Endometrium (tissue), 2 donors: ENCODE results near the gene ARL5A.
A peak's percentile ranks its signal among the peaks of the same experiment; 100 is the strongest.

Experiments used
- FAIRE-seq: peaks from 2 replicates; lab custom pipeline; 2012; peaks lifted over from hg19 to GRCh38; lab: Jason Lieb, UNC
- donor health status: control.
- donor health status: control.

The ARL5A gene

GRCh38 chr2:151840216-151841046 lies 12.2 kb upstream of the ARL5A start:
- FAIRE-seq, result no peak

GRCh38 chr2:151837926-151838325 lies 9.7 kb upstream of the ARL5A start:
- FAIRE-seq, result no peak

GRCh38 chr2:151833984-151834383 lies 5.8 kb upstream of the ARL5A start:
- no peak for FAIRE-seq

DNA sequence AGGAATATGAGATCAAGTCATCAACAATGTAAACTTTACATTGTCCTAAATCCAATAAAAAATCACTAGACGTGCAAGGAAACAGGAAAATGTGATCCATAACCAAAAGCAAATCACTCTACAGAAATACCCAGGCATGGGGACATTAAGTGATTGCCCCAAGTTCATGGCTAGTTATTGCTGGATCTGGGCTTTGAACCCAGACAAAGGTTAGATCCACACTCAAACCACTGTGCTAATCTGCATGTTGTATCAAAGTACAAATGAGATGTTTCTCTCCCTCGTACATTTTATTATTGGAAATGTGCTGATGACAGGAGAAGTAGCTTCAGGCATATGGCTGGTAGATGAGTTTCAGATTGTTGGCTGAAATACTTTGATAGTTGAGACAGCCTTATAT lies 2.7 kb upstream of the ARL5A start:
- FAIRE-seq, result no peak

GRCh38 chr2:151828890-151829324 lies 686 bp upstream of the ARL5A start:
- FAIRE-seq, result no peak

- no peak for FAIRE-seq
These were observed 568 bp downstream of the ARL5A start for GRCh38 chr2:151827564-151828142.

DNA sequence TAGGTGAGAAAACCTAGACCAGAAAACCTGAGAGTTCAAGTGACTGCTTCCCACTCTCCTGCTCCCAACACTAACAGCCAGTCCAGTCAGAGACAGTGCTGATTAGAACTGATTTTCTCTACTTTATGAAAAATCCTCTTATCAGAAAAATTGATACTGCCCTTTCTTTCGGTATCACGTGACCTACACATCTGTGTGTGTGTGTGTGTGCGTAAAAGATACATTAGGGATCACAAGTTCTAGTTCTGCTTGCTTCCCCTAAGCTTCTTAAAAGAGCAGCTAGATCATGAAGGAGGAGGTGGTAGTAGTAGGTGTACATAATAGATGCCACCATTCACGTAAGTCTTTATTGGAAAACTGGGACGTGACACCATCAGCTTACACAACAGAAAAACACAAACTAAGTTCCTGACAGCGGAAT lies 1.5 kb downstream of the ARL5A start:
- FAIRE-seq, result no peak

DNA sequence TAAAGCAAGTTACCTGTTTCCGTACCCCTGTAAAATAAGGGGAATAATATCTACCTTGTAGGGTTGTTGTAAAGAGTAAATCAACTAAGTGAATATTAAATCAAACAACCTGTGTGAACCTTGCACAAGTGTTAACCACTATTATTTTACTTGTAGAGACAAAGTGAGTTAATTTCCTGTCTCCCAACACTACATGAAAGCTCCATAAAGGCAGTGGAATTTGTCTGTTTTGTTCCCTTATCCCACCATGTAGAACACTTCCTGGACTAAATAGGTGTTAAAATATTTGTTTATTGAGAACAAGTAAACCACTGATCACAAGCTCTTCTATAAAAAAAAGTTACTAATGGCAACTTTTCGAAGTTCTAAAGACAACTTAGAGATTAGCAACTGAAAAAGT lies 3.3 kb downstream of the ARL5A start:
- no peak for FAIRE-seq

DNA sequence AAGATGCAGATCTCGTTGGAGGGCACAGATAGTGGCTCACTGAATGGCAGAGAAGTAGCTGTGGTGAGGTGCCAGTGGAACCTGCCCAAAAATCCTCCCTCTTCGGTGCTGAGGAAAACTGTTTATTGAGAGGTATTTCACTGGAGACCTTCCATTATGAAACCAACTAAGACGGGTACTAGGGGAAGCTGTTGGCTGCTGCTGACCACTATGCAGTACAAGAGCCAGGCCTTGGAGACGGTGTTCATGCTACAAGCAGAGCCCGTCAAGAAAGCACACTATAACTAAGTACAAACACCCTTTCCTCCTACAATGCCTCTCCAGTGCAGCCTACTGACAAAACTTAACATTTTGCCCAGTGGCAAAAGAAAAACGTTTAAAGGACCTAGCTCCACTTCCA lies 4.6 kb downstream of the ARL5A start:
- FAIRE-seq, result no peak

- FAIRE-seq, result no peak
These were observed 8.3 kb downstream of the ARL5A start for GRCh38 chr2:151819920-151820319.

DNA sequence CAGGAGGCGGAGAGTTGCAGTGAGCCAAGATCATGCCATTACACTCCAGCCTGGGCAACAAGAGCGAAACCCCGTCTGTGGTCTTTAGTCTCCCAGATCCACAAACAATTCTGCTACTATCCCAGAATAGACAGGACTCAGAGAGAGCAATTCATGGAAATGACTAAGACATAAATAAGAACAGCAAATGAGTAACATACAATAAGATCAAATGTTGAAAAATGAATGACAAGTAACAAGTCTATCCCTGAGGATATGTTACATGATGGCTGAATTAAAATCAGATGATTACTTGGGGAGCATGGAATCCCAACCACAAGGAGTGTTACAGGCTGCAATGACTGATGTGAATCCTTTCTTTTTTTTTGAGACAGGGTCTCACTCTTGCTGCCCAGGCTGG lies 10.3 kb downstream of the ARL5A start:
- FAIRE-seq, result no peak

GRCh38 chr2:151816843-151817242 lies 11.4 kb downstream of the ARL5A start:
- no peak for FAIRE-seq

- FAIRE-seq, result no peak
These were observed 12.3 kb downstream of the ARL5A start for GRCh38 chr2:151815821-151816489.

- FAIRE-seq, result no peak
These were observed 17.7 kb downstream of the ARL5A start for GRCh38 chr2:151810489-151810888.

GRCh38 chr2:151809073-151809383 lies 19.2 kb downstream of the ARL5A start:
- FAIRE-seq, result no peak

DNA sequence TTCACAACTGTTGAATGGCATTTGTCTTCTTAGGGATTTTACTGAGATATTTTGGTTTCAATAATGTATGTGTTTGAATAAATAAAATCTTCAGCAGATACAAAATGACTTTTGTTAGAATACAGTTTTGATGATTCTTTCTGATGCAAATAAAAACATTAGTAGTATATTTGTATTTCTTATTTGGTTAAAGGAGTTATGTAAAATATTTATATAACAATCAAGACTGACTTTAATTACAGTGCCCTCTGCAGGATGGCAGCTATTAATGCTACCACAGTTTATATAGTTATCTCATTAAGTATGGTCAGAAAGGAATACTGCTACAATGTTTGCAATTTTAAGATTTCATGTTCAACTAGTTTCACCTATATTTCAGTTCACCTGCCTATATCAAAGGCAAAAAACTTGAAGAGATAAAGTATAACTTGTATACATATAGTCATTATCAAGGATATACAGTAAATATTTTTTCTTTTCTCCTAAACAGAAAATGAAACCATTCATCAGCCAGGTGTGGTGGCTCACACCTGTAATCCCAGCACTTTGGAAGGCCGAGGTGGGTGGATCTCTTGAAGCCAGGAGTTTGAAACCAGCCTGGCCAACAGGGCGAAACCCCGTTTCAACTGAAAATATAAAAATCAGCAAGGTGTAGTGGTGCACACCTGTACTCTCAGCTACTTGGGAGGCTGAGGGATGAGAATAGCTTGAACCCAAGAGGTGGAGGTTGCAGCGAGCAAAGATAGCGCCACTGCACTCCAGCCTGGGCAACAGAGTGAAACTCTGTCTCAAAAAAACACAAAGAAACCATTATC lies 19.8 kb downstream of the ARL5A start:
- FAIRE-seq, result peak; percentile 75

- no peak for FAIRE-seq
These were observed 22.3 kb downstream of the ARL5A start for GRCh38 chr2:151805961-151806360.

DNA sequence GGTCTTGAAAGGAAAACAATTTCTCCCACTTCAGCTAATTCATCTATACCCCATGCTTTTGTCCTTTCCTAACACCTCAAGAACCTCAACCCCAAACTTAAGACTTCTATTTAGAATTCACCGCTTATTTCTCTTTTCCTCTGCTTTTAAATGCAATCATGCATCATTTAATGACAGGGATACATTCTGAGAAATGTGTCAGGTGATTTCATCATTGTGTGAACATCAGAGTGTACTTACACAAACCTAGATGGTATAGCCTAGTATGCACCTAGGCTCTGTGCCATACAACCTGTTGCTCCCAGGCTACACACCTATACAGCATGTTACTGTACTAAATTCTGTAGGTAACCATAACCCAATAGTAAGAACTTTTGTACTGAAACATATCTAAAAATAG lies 22.9 kb downstream of the ARL5A start:
- FAIRE-seq, result no peak

GRCh38 chr2:151803811-151804210 lies 24.4 kb downstream of the ARL5A start:
- peak; percentile 45 for FAIRE-seq

- no peak for FAIRE-seq
These were observed 25.9 kb downstream of the ARL5A start for GRCh38 chr2:151802315-151802714.

- no peak for FAIRE-seq
These were observed 28.3 kb downstream of the ARL5A start for GRCh38 chr2:151799886-151800292.

GRCh38 chr2:151796774-151797173 lies 31.4 kb downstream of the ARL5A start:
- FAIRE-seq, result no peak
